GM12872 (cell line): Measurements from ENCODE around the gene PLXND1.

ENCODE experiments used
- CTCF ChIP-seq: IDR thresholded peaks from 3 replicates; pipeline ENCODE4 v1.5.1; 2011; ENCODE audit warnings: low read depth, mild to moderate bottlenecking, low read length, moderate library complexity; ENCODE audit not compliant: insufficient read depth

Gene PLXND1

DNA sequence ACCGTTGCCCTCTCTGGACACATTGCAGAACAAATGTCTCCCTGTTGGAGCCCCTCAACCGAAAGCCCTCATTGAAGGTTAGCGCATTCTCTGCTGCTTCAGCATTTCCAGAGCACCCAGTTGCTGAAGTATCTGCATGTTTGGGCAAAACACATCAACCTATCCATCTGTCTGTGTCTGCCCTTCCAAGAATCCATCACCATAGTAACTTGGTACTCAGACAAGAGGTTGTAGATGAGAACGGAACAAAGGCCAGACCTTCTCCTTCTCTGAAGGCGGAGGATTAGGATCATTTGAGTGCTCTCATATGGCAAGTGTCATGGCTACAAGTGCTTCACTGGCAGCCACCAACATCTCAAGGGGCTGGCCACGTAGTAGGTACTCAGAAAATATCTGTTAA lies 101.1 kb downstream of the PLXND1 start:
- TF ChIP-seq CTCF, result no peak
